Stimulated activated CD4-positive, alpha-beta T cell treated with anti-CD3 and anti-CD28 coated beads, TNF-alpha, amount 100 ng/mL, for 4 hours (primary cell): ENCODE data around the gene VPS52.
"Not testable (repeated sequence)": the region's sequence is repeated elsewhere in the genome, so short reads cannot be mapped to it uniquely, and the experiment has no call there.

ENCODE experiments used
- DNase-seq, 3 experiments: peaks; one replicate each; pipeline ENCODE4 v3.0.0-alpha.2; 2020; ENCODE audit warnings: low read depth in 3 of 3

Gene VPS52

DNA sequence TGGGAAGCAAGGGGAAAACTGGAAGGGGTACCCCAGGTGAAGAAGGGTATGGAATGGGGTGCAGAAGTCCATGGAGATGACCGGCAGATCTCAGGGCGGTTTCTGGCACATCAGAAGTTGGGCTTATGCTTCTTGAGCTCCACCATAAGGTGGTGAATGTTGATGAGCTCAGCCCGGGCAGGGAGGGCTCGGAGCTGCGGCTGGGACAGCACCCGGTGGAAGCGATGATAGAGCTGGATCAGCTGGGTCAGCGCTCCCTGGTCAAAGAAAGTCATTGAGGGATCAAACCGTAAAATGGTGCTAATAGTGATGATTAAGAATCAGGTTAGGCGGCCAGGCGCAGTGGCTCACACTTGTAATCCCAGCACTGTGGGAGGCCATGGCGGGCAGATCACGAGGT lies 20.9 kb downstream of the VPS52 start:
- DNase-seq, result no peak

DNA sequence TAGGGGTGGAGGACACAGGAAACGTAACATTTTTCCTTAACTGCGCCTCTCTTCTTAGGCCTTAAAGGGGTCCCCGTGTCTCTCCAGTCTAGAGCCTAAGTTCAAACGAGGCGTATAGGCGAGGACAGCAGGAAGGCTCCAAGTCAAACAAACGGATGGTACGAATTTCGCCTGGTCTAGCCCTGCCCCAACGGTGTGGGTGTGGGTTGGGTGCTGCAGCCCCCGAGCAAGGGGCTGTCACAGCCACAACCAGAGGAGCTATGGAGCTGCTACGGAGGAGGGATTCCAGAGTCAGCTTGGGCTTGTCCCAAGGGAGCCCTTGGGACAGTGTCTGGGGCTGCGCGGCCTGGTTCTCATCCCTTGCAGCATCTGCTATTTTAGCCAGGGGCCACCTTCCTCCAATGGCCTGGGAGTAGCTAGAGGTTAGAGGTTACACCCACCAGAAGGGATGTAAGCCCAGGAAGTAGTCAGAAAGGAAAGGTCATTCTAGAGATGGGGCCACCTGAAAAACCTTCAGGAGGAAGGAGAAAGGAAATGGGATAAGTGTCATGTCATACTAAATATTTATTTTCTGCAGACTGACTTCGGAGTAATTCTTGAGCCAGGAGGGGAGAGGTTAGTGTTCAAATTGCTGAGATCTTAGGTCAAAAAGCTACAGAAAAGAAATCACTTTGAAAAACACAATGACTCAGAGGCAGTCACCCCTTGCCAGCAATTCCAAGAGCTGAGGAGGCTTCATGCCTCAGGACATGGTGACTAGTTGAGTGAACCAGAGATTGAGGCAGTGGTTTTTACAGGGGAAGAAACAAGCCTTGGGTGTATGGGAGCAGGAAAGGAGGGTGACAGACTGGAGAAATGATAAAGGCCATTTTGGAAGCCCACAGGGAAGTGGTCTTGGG lies 21.7 kb downstream of the VPS52 start:
- DNase-seq, result peak in 1 of 3 experiments; percentile 12

- peak; percentile 85 to 90 (median 85) for DNase-seq
Measured at GRCh38 chr6:33248932-33249731, 22.5 kb downstream of the VPS52 start.

DNA sequence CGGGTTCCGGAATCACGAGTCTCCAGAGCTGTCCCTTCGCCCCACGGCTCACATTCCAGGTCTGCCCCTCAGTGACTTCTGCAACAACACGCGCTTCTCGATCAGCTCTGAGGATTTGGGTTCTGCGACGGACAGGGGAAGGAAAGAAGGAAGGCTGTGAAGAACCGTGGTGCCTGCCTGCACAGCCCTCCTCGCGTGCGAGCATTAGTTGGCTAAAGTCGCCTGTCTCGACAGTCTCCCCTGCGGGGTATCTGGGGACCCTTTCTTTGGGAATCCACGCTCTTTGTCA lies 23.1 kb downstream of the VPS52 start:
- DNase-seq, result peak in 1 of 3 experiments; percentile 11

- DNase-seq, result peak; percentile 87 to 90 (median 87)
Measured at GRCh38 chr6:33247977-33248642, 23.6 kb downstream of the VPS52 start.

- DNase-seq, result no peak
Measured at GRCh38 chr6:33243476-33243875, 28.2 kb downstream of the VPS52 start.

DNA sequence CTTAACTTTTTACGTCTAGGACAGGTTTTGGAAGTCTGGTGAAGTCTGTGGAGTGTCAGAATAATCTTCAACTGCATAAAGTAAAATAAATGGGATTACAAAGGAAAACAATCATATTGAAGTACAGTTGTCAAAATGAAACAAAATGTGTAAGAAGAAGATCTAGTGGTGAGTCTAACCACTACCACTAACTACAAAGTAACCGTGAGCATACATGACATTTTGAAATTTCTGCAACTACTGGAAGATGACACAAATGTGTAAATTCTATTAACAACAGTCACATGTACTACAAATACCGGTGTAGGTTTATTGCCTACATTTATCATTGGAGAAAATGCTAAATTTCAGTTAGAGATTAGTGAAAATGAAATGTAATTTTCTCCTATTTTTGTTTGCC lies 29.7 kb downstream of the VPS52 start:
- no peak for DNase-seq

DNA sequence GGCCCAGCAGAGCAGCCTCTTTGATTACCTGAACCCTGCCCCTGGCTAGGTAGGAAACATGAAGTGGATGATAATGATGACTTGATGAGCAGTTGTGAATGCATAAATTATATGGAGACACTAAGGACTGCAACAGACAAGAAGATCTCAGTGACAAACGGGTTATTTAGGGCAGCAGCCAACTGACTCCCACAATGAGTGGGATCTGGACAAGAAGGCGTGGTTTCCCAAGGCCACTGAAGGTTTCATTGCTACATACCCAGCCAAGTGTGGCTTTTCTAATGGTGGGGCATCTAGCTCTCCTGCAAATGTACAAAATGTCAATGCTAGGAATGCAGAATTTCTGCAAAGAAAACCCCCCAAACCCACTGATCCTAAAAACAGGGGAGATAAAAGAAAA lies 33.9 kb downstream of the VPS52 start:
- DNase-seq, result no peak

- no peak for DNase-seq
Measured at GRCh38 chr6:33236852-33237251, 34.8 kb downstream of the VPS52 start.

- no peak for DNase-seq
Measured at GRCh38 chr6:33236328-33236727, 35.3 kb downstream of the VPS52 start.

DNA sequence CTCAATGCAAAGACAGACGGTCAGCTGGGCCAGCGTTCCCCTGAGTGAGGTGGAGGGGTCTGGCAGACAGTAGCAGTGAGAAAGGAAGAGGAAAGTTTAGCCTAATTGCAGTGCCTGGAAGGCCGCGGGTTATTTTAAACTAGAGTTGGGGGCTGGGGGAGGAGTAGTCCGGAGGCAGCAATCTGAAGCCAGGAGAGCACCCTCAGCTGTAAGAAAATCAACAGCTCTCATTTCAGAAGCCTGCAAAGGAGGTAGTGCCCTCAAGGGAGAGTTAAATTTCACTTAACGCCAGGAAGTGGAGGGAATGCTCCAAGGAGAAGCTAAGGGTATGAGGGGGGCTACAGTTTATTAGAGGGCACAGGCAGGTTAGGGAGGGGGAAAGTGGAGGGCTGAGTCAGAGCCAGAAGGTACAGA lies 36.4 kb downstream of the VPS52 start:
- DNase-seq, result no peak

DNA sequence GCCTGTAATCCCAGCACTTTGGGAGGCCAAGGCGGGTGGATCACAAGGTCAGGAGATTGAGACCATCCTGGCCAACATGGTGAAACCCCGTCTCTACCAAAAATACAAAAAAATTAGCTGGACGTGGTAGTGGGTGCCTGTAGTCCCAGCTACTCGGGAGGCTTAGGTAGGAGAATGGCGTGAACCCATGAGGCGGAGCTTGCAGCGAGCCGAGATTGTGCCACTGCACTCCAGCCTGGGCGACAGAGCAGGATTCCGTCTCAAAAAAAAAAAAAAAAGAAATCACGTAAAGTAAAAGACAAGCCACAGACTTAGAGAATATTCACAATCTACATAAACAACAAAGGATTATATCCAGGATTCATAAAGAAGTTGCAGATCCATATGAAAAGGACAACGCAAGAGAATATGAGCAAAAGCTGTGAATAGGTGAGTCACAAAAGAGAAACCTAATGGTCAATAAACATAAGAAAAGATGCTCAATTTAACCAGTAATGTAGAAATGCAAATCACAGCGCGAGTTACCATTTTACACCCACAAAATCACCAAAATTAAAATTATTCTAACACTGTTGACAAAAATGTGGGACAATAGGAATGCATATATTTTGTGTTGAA lies 45.1 kb downstream of the VPS52 start:
- DNase-seq, result not testable (repeated sequence)

GRCh38 chr6:33217681-33218080 lies 54.0 kb downstream of the VPS52 start:
- DNase-seq, result no peak

DNA sequence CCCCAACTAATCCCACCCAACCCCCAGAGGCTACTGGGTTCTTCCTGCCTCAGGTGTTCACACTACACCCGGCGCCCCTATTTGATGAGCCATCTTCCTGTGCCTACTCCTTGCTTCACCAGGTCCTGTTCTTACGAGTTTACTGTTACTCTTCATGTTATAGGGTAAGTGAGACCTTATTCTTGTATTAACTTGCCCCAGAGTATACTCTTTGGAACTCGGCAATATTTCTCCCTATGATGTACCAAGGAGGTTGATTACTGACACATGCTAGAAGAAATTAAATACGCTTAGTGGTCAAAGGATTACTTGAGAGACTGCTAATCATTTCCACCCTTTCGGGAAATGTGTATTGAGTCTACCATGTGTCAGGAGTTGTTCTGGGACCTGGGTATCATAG lies 54.4 kb downstream of the VPS52 start:
- no peak for DNase-seq

DNA sequence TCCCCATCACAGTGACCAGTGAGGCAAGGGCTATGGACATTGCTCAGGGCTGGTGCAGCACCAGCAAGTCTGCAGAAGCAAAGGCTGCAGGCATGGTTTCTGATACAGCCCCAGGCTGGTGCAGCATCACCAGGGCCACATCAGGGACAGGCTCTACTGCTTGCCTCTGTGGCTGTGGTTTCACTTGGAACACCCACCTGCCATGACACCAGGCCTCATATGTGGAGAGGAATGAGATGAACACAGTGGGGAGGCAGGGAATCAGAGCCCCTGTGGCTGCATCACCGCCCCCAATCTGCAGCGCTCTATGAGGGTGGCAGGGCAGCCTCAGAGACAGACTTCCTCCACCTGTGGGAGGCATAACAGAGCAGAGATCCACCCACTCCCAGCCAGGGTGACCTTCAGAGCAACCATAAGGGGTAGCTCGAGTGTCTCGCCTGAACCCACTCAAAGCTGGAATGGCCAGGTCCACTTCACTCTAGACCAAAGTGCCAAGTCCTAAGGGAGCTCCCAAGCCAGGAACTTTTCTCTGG lies 55.5 kb downstream of the VPS52 start:
- DNase-seq, result no peak

GRCh38 chr6:33215271-33216116 lies 56.2 kb downstream of the VPS52 start:
- no peak for DNase-seq

- DNase-seq, result no peak
Measured at GRCh38 chr6:33213989-33214335, 57.7 kb downstream of the VPS52 start.

GRCh38 chr6:33213166-33213988 lies 58.3 kb downstream of the VPS52 start:
- DNase-seq, result no peak

- no peak for DNase-seq
Measured at GRCh38 chr6:33212857-33213165, 58.9 kb downstream of the VPS52 start.
